K562 (cell line): Measurements from ENCODE around the gene PRPS2. TPM values are rescaled to one million over a fixed set of nuclear protein-coding genes. Genes with fewer than 3 reads are reported as not detected.

Experiments used
- ATAC-seq: fragments of 200-7000 bp; cut with Tn5 transposase; 3 replicates; pipeline ENCODE4 v1.9.1; 2020; ENCODE audit warnings: moderate library complexity
- BruUV-seq: library from RNA; stranded (reverse); fragments of 400-500 nt; replicated peaks from 2 replicates; lab custom pipeline; 2021; lab: Mats Ljungman, UMichigan
- CTCF ChIA-PET: fragments of 300-600 bp; formaldehyde crosslinking; extraction: SDS; loops from one replicate; lab custom pipeline; 2021; ENCODE audit warnings: low intra/inter-chr PET ratio; lab: Yijun Ruan, JAX
- POLR2A ChIA-PET: fragments of 300-600, 350-650 bp; sonication (Branson Sonifier 250); formaldehyde crosslinking; extraction: SDS; loops from one replicate; lab custom pipeline; 2021; ENCODE audit warnings: antibody characterized with exemption, inconsistent platforms; lab: Yijun Ruan, JAX
- DNase-seq, 4 experiments: peaks; one replicate each; pipeline versions ENCODE4 v3.0.0 to v3.0.0-alpha.2; 2011 to 2018; ENCODE audit warnings: low spot score in 3 of 4, mixed read lengths in 3 of 4; ENCODE audit errors: extremely low read depth in 1 of 4
- FAIRE-seq: peaks from 2 replicates; lab custom pipeline; 2011; peaks lifted over from hg19 to GRCh38; lab: Jason Lieb, UNC
- H2AFZ ChIP-seq: 2 replicates; pipeline ENCODE4 v1.6.0; 2011; ENCODE audit warnings: low read depth, low read length, control low read depth, inconsistent platforms
- H3K27ac ChIP-seq: fragments of 200-600 bp; 3 replicates; pipeline ENCODE4 v1.8.0; 2011; ENCODE audit warnings: low read depth, mild to moderate bottlenecking, control low read depth, inconsistent platforms, low read length, moderate library complexity, mixed read lengths; ENCODE audit errors: extremely low read depth
- H3K27me3 ChIP-seq, 2 experiments: fragments of 300-600 bp in 1 of 2; 2 replicates in 1 of 2; 3 replicates in 1 of 2; pipeline versions ENCODE4 v1.6.0 to v1.8.0; 2011; ENCODE audit warnings: inconsistent platforms in 2 of 2, low read length in 2 of 2, mild to moderate bottlenecking in 1 of 2, mixed read lengths in 1 of 2, moderate library complexity in 1 of 2; ENCODE audit not compliant: control insufficient read depth in 2 of 2, insufficient read depth in 2 of 2
- H3K36me3 ChIP-seq: fragments of 300-600 bp; 3 replicates; pipeline ENCODE4 v1.8.0; 2011; ENCODE audit warnings: mild to moderate bottlenecking, low read length, inconsistent platforms; ENCODE audit not compliant: control insufficient read depth, insufficient read depth
- H3K4me1 ChIP-seq, 2 experiments: fragments of 200-600 bp in 1 of 2; replicated peaks in 1 of 2; 2 replicates in 1 of 2; 3 replicates in 1 of 2; pipeline versions ENCODE4 v1.5.1 to v1.8.0; 2011; ENCODE audit warnings: inconsistent platforms in 2 of 2, low read length in 2 of 2, mild to moderate bottlenecking in 1 of 2, mixed read lengths in 1 of 2, moderate library complexity in 1 of 2; ENCODE audit not compliant: control insufficient read depth in 2 of 2, insufficient read depth in 2 of 2
- H3K4me2 ChIP-seq: 2 replicates; pipeline ENCODE4 v1.6.1; 2011; ENCODE audit warnings: low read length, control low read depth, inconsistent platforms, mixed read lengths; ENCODE audit not compliant: insufficient read depth
- H3K4me3 ChIP-seq: fragments of 200-600 bp; sonication (generic), shearing (Covaris generic); 2 replicates; pipeline ENCODE4 v1.5.1; 2016; ENCODE audit warnings: control low read depth, inconsistent platforms
- H3K79me2 ChIP-seq: fragments of 200-600 bp; 3 replicates; pipeline ENCODE4 v1.8.0; 2011; ENCODE audit warnings: low read length, inconsistent platforms; ENCODE audit not compliant: control insufficient read depth, insufficient read depth
- H3K9ac ChIP-seq, 2 experiments: 2 replicates each; pipeline versions ENCODE4 v1.6.0 to v1.6.1; 2011; ENCODE audit warnings: low read depth in 2 of 2, low read length in 2 of 2, control low read depth in 1 of 2, inconsistent platforms in 1 of 2, mild to moderate bottlenecking in 1 of 2, mixed read lengths in 1 of 2; ENCODE audit not compliant: insufficient read depth in 1 of 2
- H3K9me1 ChIP-seq: one replicate; pipeline ENCODE4 v1.6.0; 2011; ENCODE audit warnings: inconsistent platforms, mild to moderate bottlenecking, low read length, moderate library complexity; ENCODE audit not compliant: control insufficient read depth, insufficient read depth
- H3K9me3 ChIP-seq: replicated peaks from 2 replicates; pipeline ENCODE4 v1.5.1; 2011; ENCODE audit warnings: low read depth, low read length, inconsistent platforms; ENCODE audit not compliant: control insufficient read depth, insufficient read depth
- H4K20me1 ChIP-seq: replicated peaks from 2 replicates; pipeline ENCODE4 v1.6.1; 2011; ENCODE audit warnings: low read length, inconsistent platforms, mixed read lengths; ENCODE audit not compliant: control insufficient read depth, insufficient read depth
- IRF2 ChIP-seq: sonication (generic); formaldehyde crosslinking; IDR thresholded peaks from 2 replicates; pipeline ENCODE4 v1.8.1; 2022; ENCODE audit warnings: mild to moderate bottlenecking, missing genetic modification reagents
- MTF1 ChIP-seq: fragments of 250-450 bp; sonication (Bioruptor Pico); IDR thresholded peaks from 2 replicates; pipeline ENCODE4 v1.9.0; 2021; ENCODE audit warnings: moderate library complexity, mild to moderate bottlenecking, inconsistent platforms, borderline replicate concordance
- WGBS: fragments of 100-300 bp; shearing (Covaris generic); methylation state at CpG from one replicate; pipeline ENCODE4 v1.1.6; 2016; ENCODE audit warnings: low coverage, mixed read lengths; ENCODE audit not compliant: insufficient coverage; ENCODE audit errors: missing lambda C conversion rate; 5-methylcytosine and 5-hydroxymethylcytosine counted together
- in situ Hi-C: fragments of 300-500 bp; cut with MboI; formaldehyde crosslinking; loops from 4 replicates; pipeline ENCODE4 v1.15.0; 2018; ENCODE audit warnings: inconsistent platforms, mixed read lengths
- intact Hi-C: fragments of 100-400 bp; cut with micrococcal nuclease; formaldehyde crosslinking; loops from 2 replicates; pipeline ENCODE4 v1.14.2; 2022
- polyA plus RNA-seq, 8 experiments: library from polyadenylated mRNA; depleted of rRNA in 4 of 8; stranded (reverse) in 5 of 8; unstranded in 3 of 8; fragments of >200 nt; fragmentation: Nextera tagmentation in 2 of 8; fragmentation: Illumina TruSeq in 1 of 8; extraction: Ambion mirVana in 2 of 8; extraction: Trizol in 1 of 8; gene quantifications; 2 replicates each; pipeline versions ENCODE4 v1.2.1 to v1.2.3, GENCODE V29; 2011 to 2014; ENCODE audit warnings: inconsistent platforms in 1 of 8, missing spikeins in 1 of 8
- total RNA-seq, 7 experiments: library from RNA; depleted of rRNA in 6 of 7; stranded (reverse); fragments of >200 nt in 6 of 7; fragmentation: Illumina TruSeq in 2 of 7; extraction: Trizol in 2 of 7; gene quantifications; 2 replicates each; pipeline versions ENCODE4 v1.2.1 to v1.2.3, GENCODE V29; 2011 to 2021; ENCODE audit warnings: low replicate concordance in 1 of 7
- TF ChIP-seq, protein P1 (sequence below): sonication (generic); formaldehyde crosslinking; IDR thresholded peaks from 2 replicates; pipeline ENCODE4 v1.8.0; 2022; ENCODE audit warnings: missing genetic modification reagents, mild to moderate bottlenecking, borderline replicate concordance
- TF ChIP-seq, protein P2 (sequence below): fragments of 250-450 bp; sonication (Bioruptor Pico); IDR thresholded peaks from 2 replicates; pipeline ENCODE4 v1.9.0; 2021; ENCODE audit warnings: mild to moderate bottlenecking, inconsistent platforms

PRPS2 gene
- total and polyA plus RNA-seq, 9 of the 15 experiments (the other 6 are each of a cell fraction or from before 2014, with no cell fraction given), result 50.3 to 85.0 (median 62.1) TPM

DNA sequence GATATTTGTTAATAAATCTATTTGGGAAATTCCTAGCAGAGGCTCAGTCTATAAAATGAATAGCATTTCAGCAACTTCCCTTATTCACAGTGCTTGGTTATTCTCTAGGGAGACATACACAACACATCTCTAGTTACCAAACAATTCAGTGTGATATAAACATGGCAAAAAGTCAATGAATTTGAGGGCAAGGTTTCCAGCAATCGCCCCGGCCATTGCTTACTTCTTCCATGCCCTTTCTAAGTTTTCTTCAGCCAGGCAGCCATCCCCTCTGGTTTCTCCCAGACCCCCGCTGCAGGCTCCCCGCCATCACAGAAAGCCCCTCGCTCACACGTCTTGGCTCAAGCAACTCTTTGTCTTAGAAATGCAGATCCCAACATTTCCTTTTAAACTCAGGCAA lies 80.0 kb downstream of the PRPS2 start:
- in situ Hi-C loops, result no loop called here
- TF ChIP-seq IRF2, result no peak
- TF ChIP-seq, protein P1, sequence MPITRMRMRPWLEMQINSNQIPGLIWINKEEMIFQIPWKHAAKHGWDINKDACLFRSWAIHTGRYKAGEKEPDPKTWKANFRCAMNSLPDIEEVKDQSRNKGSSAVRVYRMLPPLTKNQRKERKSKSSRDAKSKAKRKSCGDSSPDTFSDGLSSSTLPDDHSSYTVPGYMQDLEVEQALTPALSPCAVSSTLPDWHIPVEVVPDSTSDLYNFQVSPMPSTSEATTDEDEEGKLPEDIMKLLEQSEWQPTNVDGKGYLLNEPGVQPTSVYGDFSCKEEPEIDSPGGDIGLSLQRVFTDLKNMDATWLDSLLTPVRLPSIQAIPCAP, result no peak
- no peak for TF ChIP-seq MTF1
- TF ChIP-seq, protein P2, sequence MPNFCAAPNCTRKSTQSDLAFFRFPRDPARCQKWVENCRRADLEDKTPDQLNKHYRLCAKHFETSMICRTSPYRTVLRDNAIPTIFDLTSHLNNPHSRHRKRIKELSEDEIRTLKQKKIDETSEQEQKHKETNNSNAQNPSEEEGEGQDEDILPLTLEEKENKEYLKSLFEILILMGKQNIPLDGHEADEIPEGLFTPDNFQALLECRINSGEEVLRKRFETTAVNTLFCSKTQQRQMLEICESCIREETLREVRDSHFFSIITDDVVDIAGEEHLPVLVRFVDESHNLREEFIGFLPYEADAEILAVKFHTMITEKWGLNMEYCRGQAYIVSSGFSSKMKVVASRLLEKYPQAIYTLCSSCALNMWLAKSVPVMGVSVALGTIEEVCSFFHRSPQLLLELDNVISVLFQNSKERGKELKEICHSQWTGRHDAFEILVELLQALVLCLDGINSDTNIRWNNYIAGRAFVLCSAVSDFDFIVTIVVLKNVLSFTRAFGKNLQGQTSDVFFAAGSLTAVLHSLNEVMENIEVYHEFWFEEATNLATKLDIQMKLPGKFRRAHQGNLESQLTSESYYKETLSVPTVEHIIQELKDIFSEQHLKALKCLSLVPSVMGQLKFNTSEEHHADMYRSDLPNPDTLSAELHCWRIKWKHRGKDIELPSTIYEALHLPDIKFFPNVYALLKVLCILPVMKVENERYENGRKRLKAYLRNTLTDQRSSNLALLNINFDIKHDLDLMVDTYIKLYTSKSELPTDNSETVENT (CRISPR knock-in tag), result no peak
- TF ChIP-seq, all 486 proteins: peak for 0
- ChIA-PET POLR2A (no interaction called here), CTCF (no interaction called here)
- DNase-seq (no peak), FAIRE-seq (no peak), ATAC-seq (no peak)
- intact Hi-C loops, result no loop called here
- Histone ChIP-seq H3K79me2 (no peaks in the 10 kb centered on the region), H3K27ac (no peak overlapping the region), H3K36me3 (no peaks in the 10 kb centered on the region), H3K9me1 (no peaks in the 10 kb centered on the region), H4K20me1 (no peaks in the 10 kb centered on the region), H3K9ac (no peak overlapping the region), H2AFZ (no peak overlapping the region), H3K4me2 (no peak overlapping the region), H3K9me3 (no peaks in the 10 kb centered on the region), H3K27me3 (peaks cover 0 to 7% of the 10 kb centered on the region in 2 experiments; a peak in 1 of 5 replicates), H3K4me3 (no peak overlapping the region), H3K4me1 (no peaks in the 10 kb centered on the region; a peak in 1 of 5 replicates)
- no TSS peak for BruUV-seq
- WGBS, result 0% methylated on average over 2 of the region's 6 CpGs
